Smooth muscle cell (in vitro differentiated cells): ENCODE results near the gene NBEAL2. TPM values are rescaled to one million over a fixed set of nuclear protein-coding genes. Genes with fewer than 3 reads are reported as not detected.

Source experiments
- DNase-seq: peaks from one replicate; lab custom pipeline; 2025; ENCODE audit not compliant: unreplicated experiment; lab: John Stamatoyannopoulos, UW
- H2AFZ ChIP-seq: fragments of 200-600 bp; sonication (generic); 2 replicates; pipeline ENCODE4 v1.6.0; 2016; ENCODE audit warnings: antibody characterized with exemption, low read depth, mild to moderate bottlenecking
- H3F3A ChIP-seq: fragments of 200-600 bp; sonication (generic); 2 replicates; pipeline ENCODE4 v1.6.0; 2017; ENCODE audit warnings: antibody characterized with exemption, low read depth
- H3K27ac ChIP-seq: fragments of 200-600 bp; sonication (generic); 2 replicates; pipeline ENCODE4 v1.5.1; 2016; ENCODE audit warnings: low read depth, mild to moderate bottlenecking
- H3K27me3 ChIP-seq: fragments of 200-600 bp; sonication (generic); 2 replicates; pipeline ENCODE4 v1.6.1; 2016; ENCODE audit warnings: low read depth, mild to moderate bottlenecking
- H3K36me3 ChIP-seq: fragments of 200-600 bp; sonication (generic); 2 replicates; pipeline ENCODE4 v1.5.1; 2016; ENCODE audit warnings: low read depth
- H3K4me1 ChIP-seq: fragments of 200-600 bp; sonication (generic); 2 replicates; pipeline ENCODE4 v1.5.1; 2016; ENCODE audit warnings: low read depth
- H3K4me2 ChIP-seq: fragments of 200-600 bp; sonication (generic); 2 replicates; pipeline ENCODE4 v1.6.0; 2016; ENCODE audit warnings: mild to moderate bottlenecking
- H3K4me3 ChIP-seq: fragments of 200-600 bp; sonication (generic); 2 replicates; pipeline ENCODE4 v1.5.1; 2016; ENCODE audit warnings: mild to moderate bottlenecking
- H3K79me2 ChIP-seq: fragments of 200-600 bp; sonication (generic); 2 replicates; pipeline ENCODE4 v1.6.0; 2016; ENCODE audit warnings: low read depth, mild to moderate bottlenecking
- H3K9ac ChIP-seq: fragments of 200-600 bp; sonication (generic); 2 replicates; pipeline ENCODE4 v1.6.0; 2016; ENCODE audit warnings: low read depth
- H3K9me3 ChIP-seq: fragments of 200-600 bp; sonication (generic); replicated peaks from 2 replicates; pipeline ENCODE4 v1.5.1; 2016; ENCODE audit warnings: low read depth
- H4K20me1 ChIP-seq: fragments of 200-600 bp; sonication (generic); 2 replicates; pipeline ENCODE4 v1.6.0; 2016; ENCODE audit warnings: low read depth
- CTCF ChIP-seq: fragments of 200-600 bp; sonication (generic); IDR thresholded peaks from 2 replicates; pipeline ENCODE4 v1.5.1; 2017; ENCODE audit warnings: borderline replicate concordance, mild to moderate bottlenecking, antibody characterized with exemption; ENCODE audit not compliant: insufficient read depth, poor library complexity, severe bottlenecking
- WGBS: methylation state at CpG from one replicate; pipeline ENCODE4 v1.1.7; 2016; ENCODE audit warnings: low lambda C conversion rate; 5-methylcytosine and 5-hydroxymethylcytosine counted together
- polyA plus RNA-seq: library from polyadenylated mRNA; unstranded; fragments of >200 nt; fragmentation: Nextera tagmentation; extraction: Ambion mirVana; gene quantifications from 2 replicates; pipeline ENCODE4 v1.2.1, GENCODE V29; 2016
- total RNA-seq: library from RNA; depleted of rRNA; stranded (reverse); fragments of >200 nt; gene quantifications from 2 replicates; pipeline ENCODE4 v1.2.3, GENCODE V29; 2014

The NBEAL2 gene
- total and polyA plus RNA-seq, 2 experiments from 2014 or later: 4.1 to 11.9 TPM

- Histone ChIP-seq H2AFZ (no peak overlapping the region), H3K9me3 (no peaks in the 10 kb centered on the region), H3K36me3 (no peaks in the 10 kb centered on the region), H3K27me3 (no peaks in the 10 kb centered on the region), H3K9ac (no peak overlapping the region), H3K79me2 (peaks cover 94% of the 10 kb centered on the region), H3F3A (no peaks in the 10 kb centered on the region), H3K4me2 (no peak overlapping the region), H3K27ac (no peak overlapping the region), H3K4me3 (no peak overlapping the region), H3K4me1 (no peaks in the 10 kb centered on the region), H4K20me1 (peaks cover 95% of the 10 kb centered on the region)
- 72% methylated on average over 3 of the region's 3 CpGs for WGBS
- no peak for TF ChIP-seq CTCF
- no peak for DNase-seq
Measured at GRCh38 chr3:46970391-46971091, 8.9 kb upstream of the NBEAL2 start.

GRCh38 chr3:46971151-46971550 is 8.3 kb upstream of the NBEAL2 start:
- no peaks in the 10 kb centered on the region for H3F3A ChIP-seq
- H2AFZ ChIP-seq: no peak overlapping the region
- H3K4me3 ChIP-seq: no peak overlapping the region
- WGBS: 86% methylated on average over 6 of the region's 6 CpGs
- H3K4me1 ChIP-seq: no peaks in the 10 kb centered on the region
- H3K4me2 ChIP-seq: no peak overlapping the region
- H3K9ac ChIP-seq: no peak overlapping the region
- no peaks in the 10 kb centered on the region for H3K27me3 ChIP-seq
- no peak for TF ChIP-seq CTCF
- no peak overlapping the region for H3K27ac ChIP-seq
- H3K9me3 ChIP-seq: no peaks in the 10 kb centered on the region
- no peaks in the 10 kb centered on the region for H3K36me3 ChIP-seq
- peaks cover 94% of the 10 kb centered on the region for H4K20me1 ChIP-seq
- peaks cover 93% of the 10 kb centered on the region for H3K79me2 ChIP-seq
- no peak for DNase-seq

- Histone ChIP-seq H3K4me3 (no peak overlapping the region), H4K20me1 (peaks cover 88% of the 10 kb centered on the region), H3K27ac (no peak overlapping the region), H3K4me2 (no peak overlapping the region), H3K27me3 (no peaks in the 10 kb centered on the region), H3F3A (no peaks in the 10 kb centered on the region), H3K9me3 (no peaks in the 10 kb centered on the region), H3K4me1 (no peaks in the 10 kb centered on the region), H3K9ac (no peak overlapping the region), H3K79me2 (peaks cover 87% of the 10 kb centered on the region), H3K36me3 (no peaks in the 10 kb centered on the region), H2AFZ (no peak overlapping the region)
- no peak for DNase-seq
- WGBS: 87% methylated on average over 1 of the region's 1 CpG
- no peak for TF ChIP-seq CTCF
Measured at GRCh38 chr3:46971742-46972141, 7.7 kb upstream of the NBEAL2 start.

- WGBS: 88% methylated on average over 2 of the region's 2 CpGs
Measured at GRCh38 chr3:46972396-46972795, 7.1 kb upstream of the NBEAL2 start.

More at GRCh38 chr3:46972396-46972795, 7.1 kb upstream of the NBEAL2 start:
- Histone ChIP-seq H3K27me3 (no peaks in the 10 kb centered on the region), H2AFZ (no peak overlapping the region), H3K27ac (no peak overlapping the region), H3K4me3 (no peak overlapping the region), H3K4me1 (no peaks in the 10 kb centered on the region), H3K36me3 (no peaks in the 10 kb centered on the region), H3K9ac (no peak overlapping the region), H3K79me2 (peaks cover 81% of the 10 kb centered on the region), H4K20me1 (peaks cover 82% of the 10 kb centered on the region), H3K9me3 (no peaks in the 10 kb centered on the region), H3K4me2 (no peak overlapping the region), H3F3A (no peaks in the 10 kb centered on the region)
- no peak for DNase-seq
- no peak for TF ChIP-seq CTCF
